DND-41 (cell line): ENCODE data around the gene F10.

Source experiments
- ATAC-seq: fragments of 200-7000 bp; cut with Tn5 transposase; 3 replicates; pipeline ENCODE4 v1.9.1; 2021; ENCODE audit warnings: low read depth; ENCODE audit not compliant: insufficient read depth
- DNase-seq: peaks from one replicate; pipeline ENCODE4 v3.0.0-alpha.2; 2020
- H2AFZ ChIP-seq: 2 replicates; pipeline ENCODE4 v1.6.0; 2012; ENCODE audit warnings: low read depth, low read length
- H3K27ac ChIP-seq: 2 replicates; pipeline ENCODE4 v1.5.1; 2012; ENCODE audit warnings: low read length, inconsistent platforms
- H3K27me3 ChIP-seq: fragments of 200-600 bp; sonication (generic); 2 replicates; pipeline ENCODE4 v1.6.0; 2012; ENCODE audit warnings: low read length, mild to moderate bottlenecking, inconsistent platforms; ENCODE audit not compliant: insufficient read depth, poor library complexity
- H3K36me3 ChIP-seq: 2 replicates; pipeline ENCODE4 v1.5.1; 2012; ENCODE audit warnings: low read length, inconsistent platforms; ENCODE audit not compliant: insufficient read depth
- H3K4me1 ChIP-seq: 2 replicates; pipeline ENCODE4 v1.5.1; 2012; ENCODE audit warnings: mild to moderate bottlenecking, low read length; ENCODE audit not compliant: insufficient read depth
- H3K4me2 ChIP-seq: 2 replicates; pipeline ENCODE4 v1.6.0; 2012; ENCODE audit warnings: mild to moderate bottlenecking, moderate library complexity, low read length, inconsistent platforms; ENCODE audit not compliant: insufficient read depth
- H3K4me3 ChIP-seq, 2 experiments: fragments of 200-600 bp in 1 of 2; shearing (Covaris generic) in 1 of 2; 2 replicates each; pipeline ENCODE4 v1.5.1; 2012 to 2016; ENCODE audit warnings: inconsistent platforms in 2 of 2, low read length in 2 of 2, mild to moderate bottlenecking in 2 of 2, low read depth in 1 of 2, moderate library complexity in 1 of 2
- H3K79me2 ChIP-seq: 2 replicates; pipeline ENCODE4 v1.6.0; 2012; ENCODE audit warnings: low read length, inconsistent platforms; ENCODE audit not compliant: insufficient read depth
- H3K9ac ChIP-seq: 2 replicates; pipeline ENCODE4 v1.6.0; 2012; ENCODE audit warnings: low read depth, mild to moderate bottlenecking, inconsistent platforms, low read length, moderate library complexity
- H3K9me3 ChIP-seq: 2 replicates; pipeline ENCODE4 v1.5.1; 2012; ENCODE audit warnings: low read length, moderate library complexity, mild to moderate bottlenecking, inconsistent platforms; ENCODE audit not compliant: insufficient read depth, severe bottlenecking
- H4K20me1 ChIP-seq: 2 replicates; pipeline ENCODE4 v1.6.0; 2012; ENCODE audit warnings: low read length; ENCODE audit not compliant: insufficient read depth
- CTCF ChIP-seq: IDR thresholded peaks from 2 replicates; pipeline ENCODE4 v1.5.1; 2012; ENCODE audit warnings: borderline replicate concordance, low read length, moderate library complexity, mild to moderate bottlenecking; ENCODE audit not compliant: poor library complexity, severe bottlenecking; ENCODE audit errors: extremely low read depth
- EZH2 ChIP-seq: IDR thresholded peaks from 3 replicates; pipeline ENCODE4 v1.6.1; 2012; ENCODE audit warnings: borderline replicate concordance, low read depth, mild to moderate bottlenecking, moderate library complexity, low read length, inconsistent platforms; ENCODE audit not compliant: severe bottlenecking

The F10 gene

GRCh38 chr13:113190181-113190580, 67.6 kb downstream of the F10 start:
- Histone ChIP-seq H2AFZ (no peak overlapping the region), H3K4me3 (no peak overlapping the region), H4K20me1 (0 out of 2 replicates have a peak, but pooled peaks cover under 1% of the 10 kb centered on the region), H3K9ac (no peak overlapping the region), H3K27me3 (no peaks in the 10 kb centered on the region), H3K4me1 (no peaks in the 10 kb centered on the region), H3K79me2 (peaks cover 9% of the 10 kb centered on the region), H3K36me3 (peaks cover 82% of the 10 kb centered on the region), H3K9me3 (no peaks in the 10 kb centered on the region), H3K4me2 (no peak overlapping the region), H3K27ac (no peak overlapping the region)
- DNase-seq (no peak), ATAC-seq (no peak)
- no peak for TF ChIP-seq CTCF
- TF ChIP-seq EZH2, result no peak

- TF ChIP-seq EZH2 (no peak), CTCF (no peak)
- ATAC-seq (no peak), DNase-seq (no peak)
- Histone ChIP-seq H3K36me3 (peaks cover 87% of the 10 kb centered on the region), H3K27ac (no peak overlapping the region), H3K9me3 (no peaks in the 10 kb centered on the region), H4K20me1 (no peaks in the 10 kb centered on the region), H3K9ac (no peak overlapping the region), H3K4me1 (no peaks in the 10 kb centered on the region), H2AFZ (no peak overlapping the region), H3K79me2 (0 out of 2 replicates have a peak, but pooled peaks cover 2% of the 10 kb centered on the region), H3K27me3 (no peaks in the 10 kb centered on the region), H3K4me2 (no peak overlapping the region), H3K4me3 (no peak overlapping the region)
Measured at GRCh38 chr13:113192279-113192678, 69.7 kb downstream of the F10 start.

- DNase-seq, result no peak
- no peaks in the 10 kb centered on the region for H3K4me1 ChIP-seq
- H3K79me2 ChIP-seq, result no peaks in the 10 kb centered on the region
- no peak for ATAC-seq
- no peak overlapping the region for H3K27ac ChIP-seq
- H2AFZ ChIP-seq, result no peak overlapping the region
- no peak overlapping the region for H3K4me2 ChIP-seq
- H3K9me3 ChIP-seq, result no peaks in the 10 kb centered on the region
- TF ChIP-seq EZH2 (no peak), CTCF (no peak)
- H3K36me3 ChIP-seq, result peaks cover 89% of the 10 kb centered on the region
- H4K20me1 ChIP-seq, result no peaks in the 10 kb centered on the region
- H3K9ac ChIP-seq, result no peak overlapping the region
- H3K4me3 ChIP-seq, result no peak overlapping the region
- H3K27me3 ChIP-seq, result no peaks in the 10 kb centered on the region
Measured at GRCh38 chr13:113192902-113193301, 70.3 kb downstream of the F10 start.

GRCh38 chr13:113195360-113195759, 72.8 kb downstream of the F10 start:
- H3K9ac ChIP-seq, result no peak overlapping the region
- H2AFZ ChIP-seq, result no peak overlapping the region
- H3K27me3 ChIP-seq, result no peaks in the 10 kb centered on the region
- peaks cover 18% of the 10 kb centered on the region for H3K79me2 ChIP-seq
- H3K4me3 ChIP-seq, result no peak overlapping the region
- TF ChIP-seq CTCF (no peak), EZH2 (no peak)
- no peak overlapping the region for H3K27ac ChIP-seq
- H3K9me3 ChIP-seq, result no peaks in the 10 kb centered on the region
- peaks cover 91% of the 10 kb centered on the region for H3K36me3 ChIP-seq
- no peak overlapping the region for H3K4me2 ChIP-seq
- no peak for DNase-seq
- peaks cover 14% of the 10 kb centered on the region; the same call in 1 of the 2 replicates for H4K20me1 ChIP-seq
- no peaks in the 10 kb centered on the region for H3K4me1 ChIP-seq
- no peak for ATAC-seq
